LNCAP (cell line): ENCODE results near the gene SCYL1.

ENCODE experiments used
- TF ChIP-seq, protein P1 (sequence below): fragments of 450-650 bp; IDR thresholded peaks from 2 replicates; pipeline ENCODE4 v1.5.1; 2017; ENCODE audit warnings: mild to moderate bottlenecking

SCYL1 gene

DNA sequence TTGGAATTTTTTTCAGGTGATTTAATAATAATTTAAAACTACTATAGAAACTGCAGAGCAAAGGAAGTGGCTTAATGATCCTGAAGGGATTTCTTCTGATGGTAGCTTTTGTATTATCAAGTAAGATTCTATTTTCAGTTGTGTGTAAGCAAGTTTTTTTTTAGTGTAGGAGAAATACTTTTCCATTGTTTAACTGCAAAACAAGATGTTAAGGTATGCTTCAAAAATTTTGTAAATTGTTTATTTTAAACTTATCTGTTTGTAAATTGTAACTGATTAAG lies 22.7 kb upstream of the SCYL1 start:
- TF ChIP-seq, protein P1, sequence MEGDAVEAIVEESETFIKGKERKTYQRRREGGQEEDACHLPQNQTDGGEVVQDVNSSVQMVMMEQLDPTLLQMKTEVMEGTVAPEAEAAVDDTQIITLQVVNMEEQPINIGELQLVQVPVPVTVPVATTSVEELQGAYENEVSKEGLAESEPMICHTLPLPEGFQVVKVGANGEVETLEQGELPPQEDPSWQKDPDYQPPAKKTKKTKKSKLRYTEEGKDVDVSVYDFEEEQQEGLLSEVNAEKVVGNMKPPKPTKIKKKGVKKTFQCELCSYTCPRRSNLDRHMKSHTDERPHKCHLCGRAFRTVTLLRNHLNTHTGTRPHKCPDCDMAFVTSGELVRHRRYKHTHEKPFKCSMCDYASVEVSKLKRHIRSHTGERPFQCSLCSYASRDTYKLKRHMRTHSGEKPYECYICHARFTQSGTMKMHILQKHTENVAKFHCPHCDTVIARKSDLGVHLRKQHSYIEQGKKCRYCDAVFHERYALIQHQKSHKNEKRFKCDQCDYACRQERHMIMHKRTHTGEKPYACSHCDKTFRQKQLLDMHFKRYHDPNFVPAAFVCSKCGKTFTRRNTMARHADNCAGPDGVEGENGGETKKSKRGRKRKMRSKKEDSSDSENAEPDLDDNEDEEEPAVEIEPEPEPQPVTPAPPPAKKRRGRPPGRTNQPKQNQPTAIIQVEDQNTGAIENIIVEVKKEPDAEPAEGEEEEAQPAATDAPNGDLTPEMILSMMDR = no peak

DNA sequence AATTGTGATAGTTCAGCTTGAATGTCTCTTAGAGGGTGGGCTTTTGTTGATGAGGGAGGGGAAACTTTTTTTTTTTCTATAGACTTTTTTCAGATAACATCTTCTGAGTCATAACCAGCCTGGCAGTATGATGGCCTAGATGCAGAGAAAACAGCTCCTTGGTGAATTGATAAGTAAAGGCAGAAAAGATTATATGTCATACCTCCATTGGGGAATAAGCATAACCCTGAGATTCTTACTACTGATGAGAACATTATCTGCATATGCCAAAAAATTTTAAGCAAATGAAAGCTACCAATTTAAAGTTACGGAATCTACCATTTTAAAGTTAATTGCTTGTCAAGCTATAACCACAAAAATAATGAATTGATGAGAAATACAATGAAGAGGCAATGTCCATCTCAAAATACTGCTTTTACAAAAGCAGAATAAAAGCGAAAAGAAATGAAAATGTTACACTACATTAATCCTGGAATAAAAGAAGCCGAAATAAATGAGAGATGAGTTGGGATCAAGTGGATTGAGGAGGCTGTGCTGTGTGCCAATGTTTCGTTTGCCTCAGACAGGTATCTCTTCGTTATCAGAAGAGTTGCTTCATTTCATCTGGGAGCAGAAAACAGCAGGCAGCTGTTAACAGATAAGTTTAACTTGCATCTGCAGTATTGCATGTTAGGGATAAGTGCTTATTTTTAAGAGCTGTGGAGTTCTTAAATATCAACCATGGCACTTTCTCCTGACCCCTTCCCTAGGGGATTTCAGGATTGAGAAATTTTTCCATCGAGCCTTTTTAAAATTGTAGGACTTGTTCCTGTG lies 22.1 kb upstream of the SCYL1 start:
- TF ChIP-seq, protein P1 = no peak

DNA sequence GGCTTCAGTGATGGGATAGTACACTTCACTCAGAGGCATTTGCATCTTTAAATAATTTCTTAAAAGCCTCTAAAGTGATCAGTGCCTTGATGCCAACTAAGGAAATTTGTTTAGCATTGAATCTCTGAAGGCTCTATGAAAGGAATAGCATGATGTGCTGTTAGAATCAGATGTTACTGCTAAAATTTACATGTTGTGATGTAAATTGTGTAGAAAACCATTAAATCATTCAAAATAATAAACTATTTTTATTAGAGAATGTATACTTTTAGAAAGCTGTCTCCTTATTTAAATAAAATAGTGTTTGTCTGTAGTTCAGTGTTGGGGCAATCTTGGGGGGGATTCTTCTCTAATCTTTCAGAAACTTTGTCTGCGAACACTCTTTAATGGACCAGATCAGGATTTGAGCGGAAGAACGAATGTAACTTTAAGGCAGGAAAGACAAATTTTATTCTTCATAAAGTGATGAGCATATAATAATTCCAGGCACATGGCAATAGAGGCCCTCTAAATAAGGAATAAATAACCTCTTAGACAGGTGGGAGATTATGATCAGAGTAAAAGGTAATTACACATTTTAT lies 21.4 kb upstream of the SCYL1 start:
- TF ChIP-seq, protein P1 = no peak

DNA sequence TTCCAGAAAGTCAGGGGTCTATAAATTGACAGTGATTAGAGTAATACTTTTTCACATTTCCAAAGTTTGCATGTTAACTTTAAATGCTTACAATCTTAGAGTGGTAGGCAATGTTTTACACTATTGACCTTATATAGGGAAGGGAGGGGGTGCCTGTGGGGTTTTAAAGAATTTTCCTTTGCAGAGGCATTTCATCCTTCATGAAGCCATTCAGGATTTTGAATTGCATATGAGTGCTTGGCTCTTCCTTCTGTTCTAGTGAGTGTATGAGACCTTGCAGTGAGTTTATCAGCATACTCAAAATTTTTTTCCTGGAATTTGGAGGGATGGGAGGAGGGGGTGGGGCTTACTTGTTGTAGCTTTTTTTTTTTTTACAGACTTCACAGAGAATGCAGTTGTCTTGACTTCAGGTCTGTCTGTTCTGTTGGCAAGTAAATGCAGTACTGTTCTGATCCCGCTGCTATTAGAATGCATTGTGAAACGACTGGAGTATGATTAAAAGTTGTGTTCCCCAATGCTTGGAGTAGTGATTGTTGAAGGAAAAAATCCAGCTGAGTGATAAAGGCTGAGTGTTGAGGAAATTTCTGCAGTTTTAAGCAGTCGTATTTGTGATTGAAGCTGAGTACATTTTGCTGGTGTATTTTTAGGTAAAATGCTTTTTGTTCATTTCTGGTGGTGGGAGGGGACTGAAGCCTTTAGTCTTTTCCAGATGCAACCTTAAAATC lies 20.8 kb upstream of the SCYL1 start:
- TF ChIP-seq, protein P1 = no peak

DNA sequence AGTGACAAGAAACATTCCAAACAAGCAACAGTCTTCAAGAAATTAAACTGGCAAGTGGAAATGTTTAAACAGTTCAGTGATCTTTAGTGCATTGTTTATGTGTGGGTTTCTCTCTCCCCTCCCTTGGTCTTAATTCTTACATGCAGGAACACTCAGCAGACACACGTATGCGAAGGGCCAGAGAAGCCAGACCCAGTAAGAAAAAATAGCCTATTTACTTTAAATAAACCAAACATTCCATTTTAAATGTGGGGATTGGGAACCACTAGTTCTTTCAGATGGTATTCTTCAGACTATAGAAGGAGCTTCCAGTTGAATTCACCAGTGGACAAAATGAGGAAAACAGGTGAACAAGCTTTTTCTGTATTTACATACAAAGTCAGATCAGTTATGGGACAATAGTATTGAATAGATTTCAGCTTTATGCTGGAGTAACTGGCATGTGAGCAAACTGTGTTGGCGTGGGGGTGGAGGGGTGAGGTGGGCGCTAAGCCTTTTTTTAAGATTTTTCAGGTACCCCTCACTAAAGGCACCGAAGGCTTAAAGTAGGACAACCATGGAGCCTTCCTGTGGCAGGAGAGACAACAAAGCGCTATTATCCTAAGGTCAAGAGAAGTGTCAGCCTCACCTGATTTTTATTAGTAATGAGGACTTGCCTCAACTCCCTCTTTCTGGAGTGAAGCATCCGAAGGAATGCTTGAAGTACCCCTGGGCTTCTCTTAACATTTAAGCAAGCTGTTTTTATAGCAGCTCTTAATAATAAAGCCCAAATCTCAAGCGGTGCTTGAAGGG lies 20.0 kb upstream of the SCYL1 start:
- TF ChIP-seq, protein P1 = no peak

DNA sequence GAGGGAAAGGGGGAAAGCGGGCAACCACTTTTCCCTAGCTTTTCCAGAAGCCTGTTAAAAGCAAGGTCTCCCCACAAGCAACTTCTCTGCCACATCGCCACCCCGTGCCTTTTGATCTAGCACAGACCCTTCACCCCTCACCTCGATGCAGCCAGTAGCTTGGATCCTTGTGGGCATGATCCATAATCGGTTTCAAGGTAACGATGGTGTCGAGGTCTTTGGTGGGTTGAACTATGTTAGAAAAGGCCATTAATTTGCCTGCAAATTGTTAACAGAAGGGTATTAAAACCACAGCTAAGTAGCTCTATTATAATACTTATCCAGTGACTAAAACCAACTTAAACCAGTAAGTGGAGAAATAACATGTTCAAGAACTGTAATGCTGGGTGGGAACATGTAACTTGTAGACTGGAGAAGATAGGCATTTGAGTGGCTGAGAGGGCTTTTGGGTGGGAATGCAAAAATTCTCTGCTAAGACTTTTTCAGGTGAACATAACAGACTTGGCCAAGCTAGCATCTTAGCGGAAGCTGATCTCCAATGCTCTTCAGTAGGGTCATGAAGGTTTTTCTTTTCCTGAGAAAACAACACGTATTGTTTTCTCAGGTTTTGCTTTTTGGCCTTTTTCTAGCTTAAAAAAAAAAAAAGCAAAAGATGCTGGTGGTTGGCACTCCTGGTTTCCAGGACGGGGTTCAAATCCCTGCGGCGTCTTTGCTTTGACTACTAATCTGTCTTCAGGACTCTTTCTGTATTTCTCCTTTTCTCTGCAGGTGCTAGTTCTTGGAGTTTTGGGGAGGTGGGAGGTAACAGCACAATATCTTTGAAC lies 19.2 kb upstream of the SCYL1 start:
- TF ChIP-seq, protein P1 = no peak
